Common myeloid progenitor, CD34-positive (primary cell): ENCODE measurements around the gene GH2.
"Not testable (repeated sequence)": the region's sequence is repeated elsewhere in the genome, so short reads cannot be mapped to it uniquely, and the experiment has no call there.

Experiments used
- CTCF ChIA-PET: fragments of 350-600 bp; sonication (Branson Sonifier 250); formaldehyde crosslinking; loops from one replicate; lab custom pipeline; 2021; ENCODE audit warnings: antibody characterized with exemption; lab: Charles Lee
- POLR2A ChIA-PET: fragments of 350-600 bp; sonication (Branson Sonifier 250); formaldehyde crosslinking; loops from one replicate; lab custom pipeline; 2021; ENCODE audit warnings: antibody characterized with exemption; lab: Charles Lee
- DNase-seq, 3 donors: peaks; one replicate each; pipeline versions ENCODE4 v3.0.0 to v3.0.0-alpha.2; 2013
- H3K27ac ChIP-seq, 2 experiments: 1 replicate in 1 of 2; 2 replicates in 1 of 2; pipeline ENCODE4 v1.7.0; 2013; ENCODE audit warnings: inconsistent platforms in 2 of 2, low read length in 2 of 2, mild to moderate bottlenecking in 2 of 2, low read depth in 1 of 2, moderate library complexity in 1 of 2; ENCODE audit not compliant: severe bottlenecking in 2 of 2, insufficient read depth in 1 of 2, poor library complexity in 1 of 2
- H3K27me3 ChIP-seq, 5 experiments: replicated peaks in 2 of 5; 1 replicate in 3 of 5; 2 replicates in 2 of 5; pipeline versions ENCODE4 v1.6.1 to v1.7.0; 2013; ENCODE audit warnings: low read length in 4 of 5, mild to moderate bottlenecking in 2 of 5, moderate library complexity in 2 of 5, inconsistent platforms in 1 of 5; ENCODE audit not compliant: insufficient read depth in 5 of 5, control insufficient read depth in 4 of 5
- H3K36me3 ChIP-seq, 4 experiments: 1 replicate in 2 of 4; 2 replicates in 2 of 4; pipeline versions ENCODE4 v1.6.1 to v1.7.0; 2013; ENCODE audit warnings: low read length in 3 of 4, control low read depth in 1 of 4, mild to moderate bottlenecking in 1 of 4; ENCODE audit not compliant: control insufficient read depth in 4 of 4, insufficient read depth in 4 of 4
- H3K4me1 ChIP-seq, 4 experiments: 1 replicate in 3 of 4; 2 replicates in 1 of 4; pipeline versions ENCODE4 v1.6.1 to v1.7.1; 2013; ENCODE audit warnings: low read length in 3 of 4, mild to moderate bottlenecking in 3 of 4, control low read depth in 1 of 4, inconsistent platforms in 1 of 4, moderate library complexity in 1 of 4; ENCODE audit not compliant: control insufficient read depth in 4 of 4, insufficient read depth in 4 of 4; ENCODE audit errors: control extremely low read depth in 1 of 4
- H3K4me3 ChIP-seq, 7 experiments: 1 replicate in 4 of 7; 2 replicates in 3 of 7; pipeline versions ENCODE4 v1.5.1 to v1.7.0; 2013; ENCODE audit warnings: mild to moderate bottlenecking in 7 of 7, low read length in 6 of 7, moderate library complexity in 6 of 7, inconsistent platforms in 2 of 7, low read depth in 2 of 7, control low read depth in 1 of 7; ENCODE audit not compliant: insufficient read depth in 4 of 7, control insufficient read depth in 1 of 7; ENCODE audit errors: extremely low read depth in 1 of 7
- H3K9me3 ChIP-seq, 5 experiments: 1 replicate in 4 of 5; 2 replicates in 1 of 5; pipeline versions ENCODE4 v1.6.1 to v1.7.1; 2013; ENCODE audit warnings: low read length in 4 of 5, mild to moderate bottlenecking in 2 of 5, inconsistent platforms in 1 of 5, low read depth in 1 of 5, moderate library complexity in 1 of 5; ENCODE audit not compliant: control insufficient read depth in 4 of 5, insufficient read depth in 2 of 5; ENCODE audit errors: control extremely low read depth in 1 of 5
- WGBS: methylation state at CpG from one replicate; pipeline ENCODE4 v1.1.5; 2013; ENCODE audit not compliant: insufficient coverage; 5-methylcytosine and 5-hydroxymethylcytosine counted together

Gene GH2

DNA sequence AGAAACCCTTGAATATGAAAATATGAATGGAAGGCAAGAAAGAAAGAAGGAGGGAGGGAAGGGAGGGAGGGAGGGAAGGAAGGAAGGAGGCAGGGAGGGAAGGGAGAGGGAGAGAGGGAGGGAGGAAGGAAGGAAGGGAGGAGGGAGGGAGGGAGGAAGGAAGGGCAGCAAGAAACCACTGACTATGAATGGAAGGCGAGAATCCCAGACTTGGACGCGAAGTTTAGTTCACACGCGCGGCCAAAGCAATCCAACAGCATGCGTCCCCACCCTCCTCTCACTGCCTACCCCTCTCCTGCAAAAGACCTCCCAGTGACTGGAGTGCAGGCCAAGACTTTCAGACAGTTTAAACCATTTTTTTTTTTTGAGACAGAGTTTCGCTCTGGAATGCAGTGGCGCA is 31.3 kb downstream of the GH2 start:
- 88% methylated on average over 4 of the region's 9 CpGs for WGBS
- Histone ChIP-seq H3K36me3 (no peaks in the 10 kb centered on the region), H3K27ac (peak overlapping the region in 1 of 2 experiments; percentile 5), H3K4me3 (no peak overlapping the region), H3K9me3 (no peaks in the 10 kb centered on the region), H3K27me3 (no peaks in the 10 kb centered on the region), H3K4me1 (peaks cover 0 to 4% (median 1%) of the 10 kb centered on the region in 4 experiments)
- POLR2A ChIA-PET: no interaction called here
- DNase-seq: no peak
- CTCF ChIA-PET: interaction anchor here (4.7 kb wide), 1 partner anchor 9 kb away, joined by 36 read pairs; no protein-coding TSS in a partner anchor

GRCh38 chr17:63848834-63849689 is 32.7 kb downstream of the GH2 start:
- peak overlapping the region; percentile 83 to 93 for H3K27ac ChIP-seq
- H3K4me1 ChIP-seq: peaks cover 3 to 9% (median 6%) of the 10 kb centered on the region in 4 experiments
- H3K9me3 ChIP-seq: no peaks in the 10 kb centered on the region
- DNase-seq: peak; percentile 96 to 97 (median 97)
- CTCF ChIA-PET: interaction anchor here (0.7 to 4.7 kb wide), 14 partner anchors 8 to 43 kb away, joined by 3 to 36 read pairs (median 4); no protein-coding TSS in a partner anchor
- POLR2A ChIA-PET: interaction anchor here (1.3 kb wide), 1 partner anchor 45 kb away, joined by 3 read pairs; no protein-coding TSS in a partner anchor
- no peaks in the 10 kb centered on the region for H3K36me3 ChIP-seq
- H3K4me3 ChIP-seq: peak overlapping the region in 5 of 7 experiments; percentile 39 to 70 (median 54)
- no peaks in the 10 kb centered on the region for H3K27me3 ChIP-seq
- WGBS: 19% methylated on average over 77 of the region's 82 CpGs

DNA sequence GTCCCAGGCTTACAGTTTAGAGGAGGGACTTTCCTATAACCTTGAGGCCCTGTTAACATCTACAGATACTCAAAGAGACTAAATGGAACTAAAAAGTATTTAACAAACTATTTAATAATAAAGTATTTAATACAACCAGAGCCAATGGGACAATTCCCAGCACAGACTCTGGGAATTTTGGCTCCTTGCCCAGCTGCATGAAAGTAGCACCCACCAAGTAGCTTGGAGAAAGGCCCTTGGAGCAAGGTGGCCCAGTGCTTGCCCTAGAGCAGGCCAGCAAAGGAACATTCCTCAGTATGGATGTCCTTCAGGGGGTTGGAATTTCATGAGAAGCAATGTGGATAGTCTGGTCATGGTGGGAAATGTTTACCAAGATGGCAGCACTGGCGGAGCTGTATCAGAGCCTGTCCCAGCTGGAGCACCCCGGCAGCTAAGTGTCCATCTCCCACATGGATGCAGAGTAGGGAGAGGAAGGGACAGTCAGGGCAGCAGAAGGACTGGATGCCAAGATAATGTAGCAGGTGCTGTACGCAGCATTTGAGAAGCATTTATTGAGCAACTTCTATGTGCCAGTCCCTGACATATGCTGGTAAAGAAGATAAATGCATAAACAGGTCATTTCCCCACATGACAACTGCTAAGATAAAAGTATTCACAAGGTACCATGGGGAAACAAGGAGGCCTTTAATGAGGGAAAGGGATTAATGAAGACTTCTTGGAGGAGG is 34.1 kb downstream of the GH2 start:
- no peaks in the 10 kb centered on the region for H3K9me3 ChIP-seq
- H3K4me3 ChIP-seq: no peak overlapping the region
- no peak for DNase-seq
- no peaks in the 10 kb centered on the region for H3K27me3 ChIP-seq
- H3K27ac ChIP-seq: no peak overlapping the region
- H3K36me3 ChIP-seq: no peaks in the 10 kb centered on the region
- peaks cover 8 to 15% (median 12%) of the 10 kb centered on the region in 4 experiments for H3K4me1 ChIP-seq
- WGBS: 58% methylated on average over 2 of the region's 3 CpGs
- CTCF ChIA-PET: interaction anchor here (0.8 to 4.7 kb wide), 9 partner anchors 9 to 45 kb away, joined by 3 to 36 read pairs (median 4); no protein-coding TSS in a partner anchor
- POLR2A ChIA-PET: no interaction called here

DNA sequence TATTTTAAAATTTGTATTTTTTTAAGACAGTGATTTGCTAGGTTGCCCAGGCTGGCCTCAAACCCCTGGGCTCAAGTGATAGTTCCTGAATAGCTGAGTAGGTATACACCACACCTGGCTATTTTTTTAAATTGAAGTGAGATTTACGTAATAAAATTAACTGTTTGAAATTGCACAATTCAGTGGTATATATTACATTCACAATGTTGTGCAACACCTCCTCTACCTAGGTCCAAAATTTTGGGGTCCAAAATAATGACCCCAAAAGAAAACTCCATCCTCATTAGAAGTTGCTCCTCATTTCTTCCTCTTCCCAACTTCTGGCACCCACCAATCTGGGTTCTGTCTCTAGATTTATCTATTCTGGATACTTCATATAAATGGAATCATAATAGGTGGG is 36.2 kb downstream of the GH2 start:
- no peaks in the 10 kb centered on the region for H3K27me3 ChIP-seq
- ChIA-PET POLR2A (no interaction called here), CTCF (interaction anchor here (1.1 to 4.7 kb wide), 2 partner anchors 11 to 13 kb away, joined by 3 to 27 read pairs; no protein-coding TSS in a partner anchor)
- no peak overlapping the region for H3K27ac ChIP-seq
- WGBS: no CpG with 5 or more reads among the region's 1 CpG
- H3K4me1 ChIP-seq: peaks cover 14 to 30% (median 26%) of the 10 kb centered on the region in 4 experiments
- H3K4me3 ChIP-seq: no peak overlapping the region
- no peak for DNase-seq
- no peaks in the 10 kb centered on the region for H3K9me3 ChIP-seq
- H3K36me3 ChIP-seq: no peaks in the 10 kb centered on the region

GRCh38 chr17:63843910-63844677 is 37.6 kb downstream of the GH2 start:
- Histone ChIP-seq H3K27me3 (no peaks in the 10 kb centered on the region), H3K4me3 (peak overlapping the region in 5 of 7 experiments; percentile 33 to 86 (median 73)), H3K27ac (peak overlapping the region; percentile 46 to 86), H3K4me1 (peaks cover 17 to 43% (median 38%) of the 10 kb centered on the region in 4 experiments), H3K36me3 (no peaks in the 10 kb centered on the region), H3K9me3 (no peaks in the 10 kb centered on the region)
- CTCF ChIA-PET: interaction anchor here (0.7 to 4.7 kb wide), 12 partner anchors 9 to 25 kb away, joined by 3 to 27 read pairs (median 4); no protein-coding TSS in a partner anchor
- WGBS: 88% methylated on average over 4 of the region's 9 CpGs
- DNase-seq: peak in 1 of 3 donors; percentile 47
- POLR2A ChIA-PET: interaction anchor here (0.6 to 0.7 kb wide), 2 partner anchors 9 to 661 kb away, joined by 3 to 4 read pairs; no protein-coding TSS in a partner anchor

DNA sequence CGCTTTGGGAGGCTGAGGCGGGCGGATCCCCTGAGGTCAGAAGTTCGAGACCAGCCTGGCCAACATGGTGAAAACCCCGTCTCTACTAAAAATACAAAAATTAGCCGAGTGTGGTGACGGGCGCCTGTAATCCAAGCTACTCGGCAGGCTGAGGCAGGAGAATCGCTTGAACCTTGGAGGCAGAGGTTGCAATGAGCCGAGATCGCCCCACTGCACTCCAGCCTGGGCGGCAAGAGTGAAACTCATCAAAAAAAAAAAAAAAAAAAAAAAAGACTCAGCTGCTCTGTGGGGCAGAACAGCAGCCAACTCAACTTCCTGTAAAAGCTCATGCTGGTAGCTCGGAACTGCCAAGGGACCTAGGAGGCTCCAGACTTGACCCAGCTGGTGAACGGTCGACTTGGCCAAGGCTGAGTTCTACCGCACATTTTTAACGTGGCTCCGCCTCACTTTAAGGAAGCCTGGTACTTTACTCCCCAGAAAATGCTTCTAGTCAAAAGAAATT is 38.3 kb downstream of the GH2 start:
- peak overlapping the region; percentile 46 to 86 for H3K27ac ChIP-seq
- not testable (repeated sequence) for H3K36me3 ChIP-seq, H3K9me3 ChIP-seq, H3K27me3 ChIP-seq
- ChIA-PET POLR2A (interaction anchor here (0.6 to 1.0 kb wide), 4 partner anchors 8 to 662 kb away, joined by 3 to 4 read pairs (median 3); no protein-coding TSS in a partner anchor), CTCF (interaction anchor here (0.8 to 4.7 kb wide), 9 partner anchors 9 to 25 kb away, joined by 3 to 27 read pairs (median 4); no protein-coding TSS in a partner anchor)
- H3K4me1 ChIP-seq: peaks cover 17 to 46% (median 44%) of the 10 kb centered on the region in 4 experiments
- peak; percentile 79 to 89 (median 85) for DNase-seq
- H3K4me3 ChIP-seq: peak overlapping the region; percentile 34 to 86 (median 73)
- WGBS: 0% methylated on average over 19 of the region's 19 CpGs
